HG02763 (cell line): ENCODE data around the gene NAGK.
"Not testable (repeated sequence)": the region's sequence is repeated elsewhere in the genome, so short reads cannot be mapped to it uniquely, and the experiment has no call there.

Experiments used
- ATAC-seq: cut with Tn5 transposase; IDR thresholded peaks from one replicate; pipeline ENCODE4 v1.9.1; 2021; ENCODE audit warnings: mild to moderate bottlenecking, moderate library complexity; ENCODE audit not compliant: unreplicated experiment

The NAGK gene

GRCh38 chr2:71103809-71104208, 35.4 kb downstream of the NAGK start:
- ATAC-seq = no peak

DNA sequence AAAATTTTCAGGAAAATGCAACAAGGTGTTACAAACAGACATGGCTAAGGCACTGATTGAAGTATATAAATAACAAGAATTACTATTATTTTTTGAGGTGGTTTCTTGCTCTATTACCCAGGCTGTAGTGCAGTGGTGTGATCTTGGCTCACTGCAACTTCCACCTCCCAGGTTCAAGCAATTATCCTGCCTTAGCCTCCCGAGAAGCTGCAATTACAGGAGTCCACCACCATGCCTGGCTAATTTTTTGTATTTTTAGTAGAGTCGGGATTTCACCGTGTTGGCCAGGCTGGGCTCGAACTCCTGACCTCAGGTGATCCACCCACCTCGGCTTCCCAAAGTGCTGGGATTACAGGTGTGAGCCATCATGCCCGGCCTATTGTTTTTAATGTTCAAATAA, 38.0 kb downstream of the NAGK start:
- not testable (repeated sequence) for ATAC-seq

- no peak for ATAC-seq
Observed at GRCh38 chr2:71108091-71108490, 39.6 kb downstream of the NAGK start.

DNA sequence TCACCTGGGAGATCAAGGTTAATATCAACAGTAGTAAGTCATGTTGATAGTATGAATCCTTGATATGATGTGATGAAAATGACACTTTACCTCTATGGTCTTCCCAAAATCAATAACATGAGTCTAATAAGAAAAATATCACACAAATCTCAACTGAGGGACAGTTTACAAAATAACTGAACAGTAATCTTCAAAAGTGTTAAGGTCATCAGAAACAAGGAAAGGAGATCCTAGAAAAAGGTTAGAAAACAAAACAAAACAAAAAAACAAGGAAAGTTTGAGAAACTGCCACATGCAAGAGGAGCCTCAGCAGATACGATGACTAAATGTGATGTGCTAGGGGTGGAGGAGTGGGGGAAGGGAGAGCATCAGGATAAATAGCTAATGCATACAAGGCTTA, 45.4 kb downstream of the NAGK start:
- ATAC-seq = no peak

- ATAC-seq = no peak
Observed at GRCh38 chr2:71117063-71117462, 48.6 kb downstream of the NAGK start.

DNA sequence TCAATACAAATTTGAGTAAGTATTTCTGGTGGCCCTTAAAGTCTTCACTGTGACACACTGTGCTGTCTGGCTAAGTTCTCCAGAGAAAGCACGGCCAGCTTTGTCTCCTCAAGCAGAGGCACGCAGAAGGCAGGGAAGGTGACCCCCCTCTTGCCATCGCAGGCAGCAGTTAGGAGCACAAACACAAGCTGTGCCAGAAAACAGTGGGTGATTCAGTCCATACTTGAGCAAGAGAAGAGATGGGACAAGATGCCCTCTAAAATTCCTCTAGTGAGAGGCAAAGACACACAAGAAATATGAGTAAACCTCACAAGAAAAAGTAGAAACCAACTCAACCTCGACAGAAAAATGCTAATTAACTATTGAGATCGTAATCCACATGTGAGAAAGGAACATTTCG, 51.7 kb downstream of the NAGK start:
- no peak for ATAC-seq

GRCh38 chr2:71121479-71121878, 53.0 kb downstream of the NAGK start:
- ATAC-seq = no peak

- no peak for ATAC-seq
Observed at GRCh38 chr2:71122387-71123298, 54.2 kb downstream of the NAGK start.

DNA sequence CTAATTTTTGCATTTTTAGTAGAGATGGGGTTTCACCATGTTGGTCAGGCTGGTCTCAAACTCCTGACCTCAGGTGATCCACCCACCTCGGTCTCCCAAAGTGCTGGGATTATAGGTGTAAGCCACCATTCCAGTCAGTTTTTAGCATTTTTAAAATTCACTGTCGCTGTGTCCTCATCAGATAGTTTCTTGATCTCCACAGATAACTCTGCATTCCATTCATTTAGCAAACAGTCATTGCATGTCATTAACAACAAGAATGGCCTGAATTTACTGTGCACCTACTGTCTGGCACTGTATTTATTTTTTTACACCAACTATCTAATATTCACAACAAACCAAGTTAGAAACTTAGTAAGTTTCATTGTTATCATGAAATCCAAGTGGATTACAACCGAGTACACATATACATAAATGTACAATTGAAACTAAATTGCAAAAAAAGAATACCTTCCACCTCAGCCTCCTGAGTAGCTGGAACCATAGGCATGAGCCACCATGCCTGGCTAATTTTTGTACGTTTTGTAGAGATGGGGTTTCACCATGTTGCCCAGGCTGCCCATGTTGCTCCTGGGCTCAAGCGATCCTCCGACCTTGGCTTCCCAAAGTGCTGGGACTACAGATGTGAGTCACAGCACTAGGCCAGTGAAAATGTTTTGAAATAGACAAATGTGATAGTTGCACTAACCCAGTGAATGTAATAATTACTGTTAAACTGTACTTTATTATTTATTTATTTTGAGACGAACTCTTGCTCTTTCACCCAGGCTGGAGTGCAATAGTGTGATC, 57.3 kb downstream of the NAGK start:
- no peak for ATAC-seq

- ATAC-seq = no peak
Observed at GRCh38 chr2:71126957-71127356, 58.5 kb downstream of the NAGK start.
